Measurements from ENCODE around the gene STT3A.

Gene STT3A

GRCh38 chr11:125593114-125593820, 615 bp downstream of the STT3A start:
- Histone ChIP-seq H3K4me2 (ENCODE audit: low read length) (peak overlapping the region; percentile 94), H3K79me2 (ENCODE audit: low read length) (peaks cover 65% of the 10 kb centered on the region), H3K27ac (ENCODE audit: low read length) (peak overlapping the region; percentile 71), H3K9ac (ENCODE audit: low read length) (peak overlapping the region; percentile 99), H3K36me3 (replicated peaks; ENCODE audit: low read depth, low read length) (peaks cover 29% of the 10 kb centered on the region), H3K4me1 (ENCODE audit: low read length) (peaks cover 43% of the 10 kb centered on the region), H3K4me3 (ENCODE audit: low read length) (peak overlapping the region; percentile 94), H3K27me3 (ENCODE audit: low read depth, low read length) (no peaks in the 10 kb centered on the region), H2AFZ (ENCODE audit: low read depth, low read length) (peak overlapping the region; percentile 18; the same call in 1 of the 2 replicates), H3K9me3 (ENCODE audit: insufficient read depth, low read length) (no peaks in the 10 kb centered on the region), H4K20me1 (ENCODE audit: insufficient read depth, low read length) (peaks cover 15% of the 10 kb centered on the region)
- TF ChIP-seq EZH2phosphoT487 (IDR thresholded peaks at IDR 0.05; ENCODE audit: low read depth) (no peak), CTCF (IDR thresholded peaks at IDR 0.05; ENCODE audit: low read depth, low read length) (no peak)

- Histone ChIP-seq H3K4me2 (ENCODE audit: low read length) (peak overlapping the region; percentile 94), H3K4me1 (ENCODE audit: low read length) (peaks cover 28% of the 10 kb centered on the region), H3K27me3 (ENCODE audit: low read depth, low read length) (no peaks in the 10 kb centered on the region), H4K20me1 (ENCODE audit: insufficient read depth, low read length) (peaks cover 18% of the 10 kb centered on the region), H3K27ac (ENCODE audit: low read length) (peak overlapping the region; percentile 38), H3K4me3 (ENCODE audit: low read length) (peak overlapping the region; percentile 94), H3K79me2 (ENCODE audit: low read length) (peaks cover 77% of the 10 kb centered on the region), H3K36me3 (replicated peaks; ENCODE audit: low read depth, low read length) (peaks cover 37% of the 10 kb centered on the region), H3K9ac (ENCODE audit: low read length) (no peak overlapping the region; the same call in 1 of the 2 replicates), H2AFZ (ENCODE audit: low read depth, low read length) (no peak overlapping the region), H3K9me3 (ENCODE audit: insufficient read depth, low read length) (no peaks in the 10 kb centered on the region)
- no peak for TF ChIP-seq EZH2phosphoT487 (IDR thresholded peaks at IDR 0.05; ENCODE audit: low read depth)
Observed at GRCh38 chr11:125594958-125595357, 2.3 kb downstream of the STT3A start.

- H3K79me2 ChIP-seq (ENCODE audit: low read length), result peaks cover 50% of the 10 kb centered on the region
- H3K36me3 ChIP-seq (replicated peaks; ENCODE audit: low read depth, low read length), result peaks cover 76% of the 10 kb centered on the region
Observed at GRCh38 chr11:125600663-125601062, 8.0 kb downstream of the STT3A start.

GRCh38 chr11:125603207-125603606, 10.6 kb downstream of the STT3A start:
- H3K27me3 ChIP-seq (ENCODE audit: low read depth, low read length), result no peaks in the 10 kb centered on the region
- H3K9ac ChIP-seq (ENCODE audit: low read length), result no peak overlapping the region
- H3K4me1 ChIP-seq (ENCODE audit: low read length), result peaks cover 8% of the 10 kb centered on the region; the same call in 1 of the 2 replicates
- no peak for TF ChIP-seq EZH2phosphoT487 (IDR thresholded peaks at IDR 0.05; ENCODE audit: low read depth)
- TF ChIP-seq CTCF (IDR thresholded peaks at IDR 0.05; ENCODE audit: low read depth, low read length), result no peak
- H3K36me3 ChIP-seq (replicated peaks; ENCODE audit: low read depth, low read length), result peaks cover 79% of the 10 kb centered on the region
- 0 out of 2 replicates have a peak, but pooled peaks cover 3% of the 10 kb centered on the region for H4K20me1 ChIP-seq (ENCODE audit: insufficient read depth, low read length)
- no peak overlapping the region for H3K4me2 ChIP-seq (ENCODE audit: low read length)
- H3K27ac ChIP-seq (ENCODE audit: low read length), result no peak overlapping the region
- no peaks in the 10 kb centered on the region for H3K9me3 ChIP-seq (ENCODE audit: insufficient read depth, low read length)
- H3K4me3 ChIP-seq (ENCODE audit: low read length), result no peak overlapping the region
- H3K79me2 ChIP-seq (ENCODE audit: low read length), result peaks cover 27% of the 10 kb centered on the region
- no peak overlapping the region for H2AFZ ChIP-seq (ENCODE audit: low read depth, low read length)

More at GRCh38 chr11:125600663-125601062, 8.0 kb downstream of the STT3A start:
- H2AFZ ChIP-seq (ENCODE audit: low read depth, low read length), result no peak overlapping the region
- H3K4me3 ChIP-seq (ENCODE audit: low read length), result no peak overlapping the region
- H3K27me3 ChIP-seq (ENCODE audit: low read depth, low read length), result no peaks in the 10 kb centered on the region
- no peaks in the 10 kb centered on the region for H3K9me3 ChIP-seq (ENCODE audit: insufficient read depth, low read length)
- no peak for TF ChIP-seq CTCF (IDR thresholded peaks at IDR 0.05; ENCODE audit: low read depth, low read length)
- no peak for TF ChIP-seq EZH2phosphoT487 (IDR thresholded peaks at IDR 0.05; ENCODE audit: low read depth)
- no peak overlapping the region for H3K9ac ChIP-seq (ENCODE audit: low read length)
- peaks cover 7% of the 10 kb centered on the region for H4K20me1 ChIP-seq (ENCODE audit: insufficient read depth, low read length)
- H3K4me2 ChIP-seq (ENCODE audit: low read length), result no peak overlapping the region
- no peak overlapping the region for H3K27ac ChIP-seq (ENCODE audit: low read length)
- H3K4me1 ChIP-seq (ENCODE audit: low read length), result peaks cover 10% of the 10 kb centered on the region
